HEK293 (cell line): ENCODE measurements around the gene FAM118A.
"Not testable (repeated sequence)": the region's sequence is repeated elsewhere in the genome, so short reads cannot be mapped to it uniquely, and the experiment has no call there.

ENCODE experiments used
- CTCF ChIA-PET: fragments of 350-600 bp; formaldehyde crosslinking; extraction: SDS; loops from one replicate; lab custom pipeline; 2021; ENCODE audit warnings: antibody characterized with exemption; lab: Yijun Ruan, JAX
- POLR2A ChIA-PET: fragments of 300-600 bp; formaldehyde crosslinking; extraction: SDS; loops from one replicate; lab custom pipeline; 2020; ENCODE audit warnings: antibody characterized with exemption, inconsistent platforms; lab: Yijun Ruan, JAX
- H3K27ac ChIP-seq: fragments of 200-500 bp; sonication (Bioruptor generic); 2 replicates; pipeline ENCODE4 v1.5.1; 2014; ENCODE audit warnings: low read depth, low read length, control low read depth, inconsistent platforms; ENCODE audit errors: extremely low read depth
- H3K36me3 ChIP-seq, 2 experiments: fragments of 200-500 bp in 1 of 2; sonication (Bioruptor generic) in 1 of 2; 1 replicate in 1 of 2; 2 replicates in 1 of 2; pipeline ENCODE4 v1.5.1; 2014 to 2017; ENCODE audit warnings: inconsistent platforms in 2 of 2, low read length in 2 of 2; ENCODE audit not compliant: control insufficient read depth in 2 of 2, insufficient read depth in 1 of 2
- H3K4me1 ChIP-seq: fragments of 200-500 bp; sonication (Bioruptor generic); 2 replicates; pipeline ENCODE4 v1.5.1; 2014; ENCODE audit warnings: mild to moderate bottlenecking, low read length, inconsistent platforms; ENCODE audit not compliant: control insufficient read depth, insufficient read depth
- H3K4me3 ChIP-seq: 2 replicates; pipeline ENCODE4 v1.5.1; 2011; ENCODE audit warnings: low read depth, mild to moderate bottlenecking, control low read depth, low read length, moderate library complexity
- H3K9me3 ChIP-seq: fragments of 200-500 bp; sonication (Bioruptor generic); 2 replicates; pipeline ENCODE4 v1.5.1; 2014; ENCODE audit warnings: low read depth, low read length, inconsistent platforms; ENCODE audit not compliant: control insufficient read depth, insufficient read depth
- KLF9 ChIP-seq: fragments of 450-650 bp; formaldehyde crosslinking; IDR thresholded peaks from 2 replicates; pipeline ENCODE4 v1.5.1; 2016; ENCODE audit warnings: missing biosample characterization, missing genetic modification characterization, low read depth
- PATZ1 ChIP-seq: fragments of 450-650 bp; formaldehyde crosslinking; IDR thresholded peaks from 2 replicates; pipeline ENCODE4 v1.5.1; 2016; ENCODE audit warnings: missing biosample characterization, missing genetic modification characterization
- ZNF114 ChIP-seq: fragments of 450-650 bp; formaldehyde crosslinking; IDR thresholded peaks from 2 replicates; pipeline ENCODE4 v1.5.0; 2017; ENCODE audit warnings: missing biosample characterization, missing genetic modification characterization
- ZNF138 ChIP-seq: fragments of 450-650 bp; formaldehyde crosslinking; IDR thresholded peaks from 2 replicates; pipeline ENCODE4 v1.5.1; 2016; ENCODE audit warnings: missing biosample characterization, missing genetic modification characterization, borderline replicate concordance
- ZNF157 ChIP-seq: fragments of 450-650 bp; formaldehyde crosslinking; IDR thresholded peaks from 2 replicates; pipeline ENCODE4 v1.5.1; 2016; ENCODE audit warnings: missing biosample characterization, missing genetic modification characterization
- ZNF274 ChIP-seq, 2 experiments: fragments of 200-500 bp in 1 of 2; fragments of 450-650 bp in 1 of 2; sonication (Bioruptor generic) in 1 of 2; formaldehyde crosslinking in 1 of 2; IDR thresholded peaks; 2 replicates each; pipeline versions ENCODE4 v1.5.1 to v1.6.1; 2014 to 2016; ENCODE audit warnings: borderline replicate concordance in 1 of 2, inconsistent platforms in 1 of 2, low read length in 1 of 2, missing biosample characterization in 1 of 2, missing genetic modification characterization in 1 of 2
- ZNF529 ChIP-seq: fragments of 450-650 bp; formaldehyde crosslinking; IDR thresholded peaks from 2 replicates; pipeline ENCODE4 v1.5.1; 2017; ENCODE audit warnings: missing genetic modification characterization, missing biosample characterization; ENCODE audit not compliant: insufficient replicate concordance
- ZNF624 ChIP-seq: fragments of 450-650 bp; formaldehyde crosslinking; IDR thresholded peaks from 2 replicates; pipeline ENCODE4 v1.5.1; 2017; ENCODE audit warnings: missing biosample characterization, missing genetic modification characterization
- ZNF670 ChIP-seq: fragments of 450-650 bp; formaldehyde crosslinking; IDR thresholded peaks from 2 replicates; pipeline ENCODE4 v1.5.1; 2016; ENCODE audit warnings: missing biosample characterization, missing genetic modification characterization, low read depth
- ZNF707 ChIP-seq: fragments of 450-650 bp; formaldehyde crosslinking; IDR thresholded peaks from 2 replicates; pipeline ENCODE4 v1.5.1; 2016; ENCODE audit warnings: missing biosample characterization, missing genetic modification characterization
- TF ChIP-seq, protein P1 (sequence below): fragments of 450-650 bp; formaldehyde crosslinking; IDR thresholded peaks from 2 replicates; pipeline ENCODE4 v1.5.1; 2016; ENCODE audit warnings: missing biosample characterization, missing genetic modification characterization
- TF ChIP-seq, protein P2 (sequence below): fragments of 450-650 bp; formaldehyde crosslinking; IDR thresholded peaks from 2 replicates; pipeline ENCODE4 v1.5.1; 2016; ENCODE audit warnings: missing biosample characterization, missing genetic modification characterization

FAM118A gene

DNA sequence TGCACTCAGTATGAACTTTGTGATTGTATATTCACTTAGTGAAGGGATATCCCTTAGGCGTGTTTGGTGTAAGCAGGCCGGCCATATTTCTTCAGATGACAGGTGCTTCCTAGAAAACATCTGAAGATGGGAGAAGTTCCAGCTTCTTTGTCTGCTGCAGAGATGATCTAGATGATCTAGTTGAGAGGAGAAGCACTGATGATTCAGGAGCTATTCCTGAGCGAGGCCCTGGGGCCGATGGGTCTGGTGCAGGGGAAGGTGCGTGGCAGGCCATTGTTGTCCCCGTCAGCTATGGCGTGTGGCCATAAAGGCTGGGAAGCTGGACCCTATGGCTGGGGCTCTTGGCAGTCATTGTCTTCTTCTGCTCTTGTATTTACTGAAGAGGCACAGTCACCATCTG, 14.0 kb downstream of the FAM118A start (continued):
- TF ChIP-seq PATZ1 (no peak), ZNF707 (tag by site-specific recombination) (no peak), ZNF529 (no peak), ZNF138 (tag by site-specific recombination) (no peak)
- TF ChIP-seq, protein P1, sequence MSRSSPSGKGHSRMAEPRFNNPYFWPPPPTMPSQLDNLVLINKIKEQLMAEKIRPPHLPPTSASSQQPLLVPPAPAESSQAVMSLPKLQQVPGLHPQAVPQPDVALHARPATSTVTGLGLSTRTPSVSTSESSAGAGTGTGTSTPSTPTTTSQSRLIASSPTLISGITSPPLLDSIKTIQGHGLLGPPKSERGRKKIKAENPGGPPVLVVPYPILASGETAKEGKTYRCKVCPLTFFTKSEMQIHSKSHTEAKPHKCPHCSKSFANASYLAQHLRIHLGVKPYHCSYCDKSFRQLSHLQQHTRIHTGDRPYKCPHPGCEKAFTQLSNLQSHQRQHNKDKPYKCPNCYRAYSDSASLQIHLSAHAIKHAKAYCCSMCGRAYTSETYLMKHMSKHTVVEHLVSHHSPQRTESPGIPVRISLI (tag by site-specific recombination): no peak
- TF ChIP-seq, all 188 proteins: peak for 0

DNA sequence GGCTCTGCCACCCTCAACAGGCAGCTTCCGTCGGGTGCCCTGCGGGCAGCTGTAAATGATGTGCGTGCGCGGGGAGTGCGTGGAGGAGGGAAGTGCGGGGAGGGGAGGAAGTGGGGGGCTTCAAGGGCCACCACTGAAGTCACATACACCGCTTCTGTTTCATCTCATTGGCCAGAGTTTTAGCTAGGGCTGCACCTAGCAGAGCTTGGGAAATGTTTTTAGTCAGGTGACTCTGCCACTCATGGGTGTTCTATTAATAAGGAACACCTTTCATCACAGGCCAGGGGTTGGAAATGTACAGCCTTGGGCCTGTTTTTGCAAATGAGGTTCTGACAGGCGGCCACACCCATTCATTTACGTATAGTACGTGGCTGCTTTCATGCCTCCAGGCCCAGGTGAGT, 14.6 kb downstream of the FAM118A start:
- Histone ChIP-seq H3K9me3 (no peaks in the 10 kb centered on the region), H3K27ac (no peak overlapping the region), H3K4me1 (peaks cover 2% of the 10 kb centered on the region), H3K4me3 (no peak overlapping the region), H3K36me3 (peaks cover 10 to 68% of the 10 kb centered on the region in 2 experiments; a peak in 2 of 3 replicates)
- no peak for TF ChIP-seq ZNF670 (tag by site-specific recombination)
- POLR2A ChIA-PET: no interaction called here
- CTCF ChIA-PET: no interaction called here

DNA sequence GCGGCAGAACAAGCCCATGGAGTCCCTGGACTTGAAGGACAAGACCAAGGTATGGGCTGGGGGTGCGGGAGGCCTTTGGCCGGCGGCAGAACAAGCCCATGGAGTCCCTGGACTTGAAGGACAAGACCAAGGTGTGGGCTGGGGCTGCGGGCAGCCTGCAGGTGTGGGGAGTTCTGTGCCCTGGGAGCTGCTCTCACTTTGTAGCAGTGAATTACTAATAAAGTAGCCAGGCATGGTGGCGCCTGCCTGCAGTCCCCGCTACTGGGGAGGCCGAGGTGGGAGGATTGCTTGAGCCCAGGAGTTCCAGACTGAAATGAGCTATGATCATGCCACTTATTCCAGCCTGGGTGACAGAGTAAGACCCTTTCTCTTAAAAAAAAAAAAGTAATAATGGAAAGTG, 18.5 kb downstream of the FAM118A start:
- H3K4me1 ChIP-seq, H3K4me3 ChIP-seq, POLR2A ChIA-PET, H3K9me3 ChIP-seq, CTCF ChIA-PET, H3K27ac ChIP-seq: not testable (repeated sequence)
- peaks cover 17 to 90% of the 10 kb centered on the region in 2 experiments for H3K36me3 ChIP-seq

- Histone ChIP-seq H3K9me3 (no peaks in the 10 kb centered on the region), H3K4me1 (no peaks in the 10 kb centered on the region), H3K27ac (no peak overlapping the region), H3K4me3 (no peak overlapping the region), H3K36me3 (peaks cover 23 to 88% of the 10 kb centered on the region in 2 experiments)
- ChIA-PET CTCF (no interaction called here), POLR2A (no interaction called here)
- TF ChIP-seq, protein P2, sequence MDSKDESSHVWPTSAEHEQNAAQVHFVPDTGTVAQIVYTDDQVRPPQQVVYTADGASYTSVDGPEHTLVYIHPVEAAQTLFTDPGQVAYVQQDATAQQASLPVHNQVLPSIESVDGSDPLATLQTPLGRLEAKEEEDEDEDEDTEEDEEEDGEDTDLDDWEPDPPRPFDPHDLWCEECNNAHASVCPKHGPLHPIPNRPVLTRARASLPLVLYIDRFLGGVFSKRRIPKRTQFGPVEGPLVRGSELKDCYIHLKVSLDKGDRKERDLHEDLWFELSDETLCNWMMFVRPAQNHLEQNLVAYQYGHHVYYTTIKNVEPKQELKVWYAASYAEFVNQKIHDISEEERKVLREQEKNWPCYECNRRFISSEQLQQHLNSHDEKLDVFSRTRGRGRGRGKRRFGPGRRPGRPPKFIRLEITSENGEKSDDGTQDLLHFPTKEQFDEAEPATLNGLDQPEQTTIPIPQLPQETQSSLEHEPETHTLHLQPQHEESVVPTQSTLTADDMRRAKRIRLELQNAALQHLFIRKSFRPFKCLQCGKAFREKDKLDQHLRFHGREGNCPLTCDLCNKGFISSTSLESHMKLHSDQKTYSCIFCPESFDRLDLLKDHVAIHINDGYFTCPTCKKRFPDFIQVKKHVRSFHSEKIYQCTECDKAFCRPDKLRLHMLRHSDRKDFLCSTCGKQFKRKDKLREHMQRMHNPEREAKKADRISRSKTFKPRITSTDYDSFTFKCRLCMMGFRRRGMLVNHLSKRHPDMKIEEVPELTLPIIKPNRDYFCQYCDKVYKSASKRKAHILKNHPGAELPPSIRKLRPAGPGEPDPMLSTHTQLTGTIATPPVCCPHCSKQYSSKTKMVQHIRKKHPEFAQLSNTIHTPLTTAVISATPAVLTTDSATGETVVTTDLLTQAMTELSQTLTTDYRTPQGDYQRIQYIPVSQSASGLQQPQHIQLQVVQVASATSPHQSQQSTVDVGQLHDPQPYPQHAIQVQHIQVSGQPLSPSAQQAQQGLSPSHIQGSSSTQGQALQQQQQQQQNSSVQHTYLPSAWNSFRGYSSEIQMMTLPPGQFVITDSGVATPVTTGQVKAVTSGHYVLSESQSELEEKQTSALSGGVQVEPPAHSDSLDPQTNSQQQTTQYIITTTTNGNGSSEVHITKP (tag by site-specific recombination): no peak
- no peak for TF ChIP-seq ZNF157 (tag by site-specific recombination)
- TF ChIP-seq ZNF274 (IDR thresholded peaks at IDR 0.05; ENCODE audit: low read length): no peak
- no peak for TF ChIP-seq ZNF274 (tag by site-specific recombination; IDR thresholded peaks at IDR 0.05; ENCODE audit: borderline replicate concordance)
- no peak for TF ChIP-seq KLF9 (tag by site-specific recombination)
- TF ChIP-seq ZNF114 (tag by site-specific recombination): no peak
- TF ChIP-seq ZNF624 (tag by site-specific recombination): no peak
Observed at GRCh38 chr22:45328822-45329529, 19.2 kb downstream of the FAM118A start.
